Kidney epithelial cell (primary cell): ENCODE data around the gene KDM4F. TPM values are rescaled to one million over a fixed set of nuclear protein-coding genes. Genes with fewer than 3 reads are reported as not detected.
"Not testable (repeated sequence)": the region's sequence is repeated elsewhere in the genome, so short reads cannot be mapped to it uniquely, and the experiment has no call there.

Source experiments
- DNase-seq: peaks from one replicate; pipeline ENCODE4 v3.0.0-alpha.2; 2010; ENCODE audit warnings: low read depth
- H3K27me3 ChIP-seq: 2 replicates; pipeline ENCODE4 v1.6.0; 2011; ENCODE audit warnings: low read length; ENCODE audit not compliant: control insufficient read depth, insufficient read depth
- H3K36me3 ChIP-seq: 2 replicates; pipeline ENCODE4 v1.5.1; 2011; ENCODE audit warnings: low read length; ENCODE audit not compliant: control insufficient read depth, insufficient read depth
- H3K4me3 ChIP-seq: 2 replicates; pipeline ENCODE4 v1.5.1; 2011; ENCODE audit warnings: low read depth, mild to moderate bottlenecking, control low read depth, low read length
- total RNA-seq: library from RNA; depleted of rRNA; stranded (reverse); fragments of >200 nt; gene quantifications from 2 replicates; pipeline ENCODE4 v1.2.3, GENCODE V29; 2015
- TF ChIP-seq, protein P1 (sequence below): IDR thresholded peaks from 2 replicates; pipeline ENCODE4 v1.5.1; 2011; ENCODE audit warnings: mild to moderate bottlenecking, moderate library complexity, low read length, control low read depth, inconsistent platforms; ENCODE audit not compliant: insufficient read depth, poor library complexity, severe bottlenecking

KDM4F gene
- not detected in 2 replicates for total RNA-seq

- not testable (repeated sequence) for H3K4me3 ChIP-seq, H3K27me3 ChIP-seq, DNase-seq, H3K36me3 ChIP-seq
Observed at GRCh38 chr11:95049122-95049521, at the start of gene KDM4F. TSS of gene KDM4F (plus strand) at chr11:95049422.

DNA sequence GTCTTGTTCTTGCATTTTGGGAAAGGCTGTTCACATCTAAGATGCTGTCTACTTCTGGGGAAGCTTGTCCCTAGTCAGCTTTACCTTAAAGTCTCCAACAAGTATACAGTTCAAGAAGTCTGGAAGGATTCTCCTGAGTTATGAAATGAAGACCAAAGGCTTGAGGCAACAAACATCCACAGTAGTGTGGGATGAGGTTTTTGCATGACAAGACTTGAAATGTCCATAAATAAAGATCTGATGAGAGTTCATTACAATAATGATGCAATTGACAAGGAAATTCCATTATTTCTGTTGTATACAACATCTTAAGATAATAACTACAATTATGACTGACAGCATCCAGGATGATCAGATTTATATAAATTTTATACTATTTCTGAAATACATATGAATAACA lies 45.5 kb upstream of the KDM4F start:
- TF ChIP-seq, protein P1, sequence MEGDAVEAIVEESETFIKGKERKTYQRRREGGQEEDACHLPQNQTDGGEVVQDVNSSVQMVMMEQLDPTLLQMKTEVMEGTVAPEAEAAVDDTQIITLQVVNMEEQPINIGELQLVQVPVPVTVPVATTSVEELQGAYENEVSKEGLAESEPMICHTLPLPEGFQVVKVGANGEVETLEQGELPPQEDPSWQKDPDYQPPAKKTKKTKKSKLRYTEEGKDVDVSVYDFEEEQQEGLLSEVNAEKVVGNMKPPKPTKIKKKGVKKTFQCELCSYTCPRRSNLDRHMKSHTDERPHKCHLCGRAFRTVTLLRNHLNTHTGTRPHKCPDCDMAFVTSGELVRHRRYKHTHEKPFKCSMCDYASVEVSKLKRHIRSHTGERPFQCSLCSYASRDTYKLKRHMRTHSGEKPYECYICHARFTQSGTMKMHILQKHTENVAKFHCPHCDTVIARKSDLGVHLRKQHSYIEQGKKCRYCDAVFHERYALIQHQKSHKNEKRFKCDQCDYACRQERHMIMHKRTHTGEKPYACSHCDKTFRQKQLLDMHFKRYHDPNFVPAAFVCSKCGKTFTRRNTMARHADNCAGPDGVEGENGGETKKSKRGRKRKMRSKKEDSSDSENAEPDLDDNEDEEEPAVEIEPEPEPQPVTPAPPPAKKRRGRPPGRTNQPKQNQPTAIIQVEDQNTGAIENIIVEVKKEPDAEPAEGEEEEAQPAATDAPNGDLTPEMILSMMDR = no peak
- DNase-seq = no peak
- no peaks in the 10 kb centered on the region for H3K27me3 ChIP-seq

GRCh38 chr11:95005642-95006041 lies 43.6 kb upstream of the KDM4F start:
- H3K36me3 ChIP-seq = no peaks in the 10 kb centered on the region
- TF ChIP-seq, protein P1 = no peak
- DNase-seq = no peak

More for the DNA sequence above, 45.5 kb upstream of the KDM4F start:
- no peak overlapping the region for H3K4me3 ChIP-seq
- no peaks in the 10 kb centered on the region for H3K36me3 ChIP-seq

GRCh38 chr11:95011376-95011775 lies 37.8 kb upstream of the KDM4F start:
- no peak overlapping the region for H3K4me3 ChIP-seq
- H3K27me3 ChIP-seq = peaks cover 3% of the 10 kb centered on the region
- no peak for DNase-seq
- TF ChIP-seq, protein P1 = no peak
- H3K36me3 ChIP-seq = no peaks in the 10 kb centered on the region

More at GRCh38 chr11:95005642-95006041, 43.6 kb upstream of the KDM4F start:
- no peak overlapping the region for H3K4me3 ChIP-seq
- no peaks in the 10 kb centered on the region for H3K27me3 ChIP-seq

- no peak for DNase-seq
- Histone ChIP-seq H3K4me3 (no peak overlapping the region), H3K36me3 (no peaks in the 10 kb centered on the region), H3K27me3 (peaks cover 3% of the 10 kb centered on the region)
- TF ChIP-seq, protein P1 = no peak
Observed at GRCh38 chr11:95014184-95014821, 34.9 kb upstream of the KDM4F start.

GRCh38 chr11:95016139-95016538 lies 33.1 kb upstream of the KDM4F start:
- TF ChIP-seq, protein P1 = no peak
- no peak overlapping the region for H3K4me3 ChIP-seq
- no peaks in the 10 kb centered on the region for H3K36me3 ChIP-seq
- DNase-seq = no peak
- peaks cover 3% of the 10 kb centered on the region for H3K27me3 ChIP-seq

GRCh38 chr11:95021468-95021867 lies 27.8 kb upstream of the KDM4F start:
- H3K36me3 ChIP-seq, DNase-seq, H3K4me3 ChIP-seq, H3K27me3 ChIP-seq: not testable (repeated sequence)
